GM04503 (cell line): ENCODE data around the gene RILPL1.
"Not testable (repeated sequence)": the region's sequence is repeated elsewhere in the genome, so short reads cannot be mapped to it uniquely, and the experiment has no call there.

Experiments
- DNase-seq: peaks from one replicate; pipeline ENCODE4 v3.0.0-alpha.2; 2012; ENCODE audit warnings: low read depth

The RILPL1 gene

DNA sequence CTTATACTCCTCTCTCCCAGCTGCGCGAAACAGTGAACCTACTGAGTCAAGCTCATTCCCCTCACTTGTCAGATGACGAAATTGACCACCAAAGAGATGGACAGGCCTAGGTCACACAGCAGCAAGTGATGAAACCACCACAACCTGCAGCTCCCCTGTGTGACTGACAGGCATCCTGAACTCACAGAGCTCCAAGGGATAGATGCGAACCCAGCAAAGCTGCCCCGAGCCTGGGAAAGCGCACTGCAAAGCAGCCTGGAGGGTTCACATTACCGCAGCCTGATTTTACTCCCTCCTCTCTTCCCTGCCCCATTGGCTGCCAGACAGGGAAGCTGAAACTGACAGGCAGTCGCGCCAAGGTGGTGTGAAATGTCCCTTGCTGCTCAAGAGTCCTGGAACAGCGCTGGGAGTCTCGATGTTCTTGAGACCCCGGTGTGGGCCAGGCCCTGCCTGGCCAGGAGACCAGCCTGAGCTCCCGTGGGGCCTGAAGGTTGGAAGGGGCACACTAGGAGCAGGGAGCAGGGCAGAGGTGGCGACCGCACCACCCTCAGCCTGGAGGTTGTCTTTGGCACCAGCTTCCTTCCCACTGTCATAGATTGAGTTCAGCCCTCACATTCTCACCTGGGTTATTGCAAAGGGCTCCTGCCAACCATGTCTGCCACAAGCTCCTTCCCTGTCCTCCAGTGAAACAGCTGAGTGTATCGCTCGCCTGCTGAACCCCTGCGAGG, 39.2 kb downstream of the RILPL1 start:
- DNase-seq = no peak

GRCh38 chr12:123492339-123493039, 41.0 kb downstream of the RILPL1 start:
- not testable (repeated sequence) for DNase-seq

GRCh38 chr12:123491481-123491880, 42.0 kb downstream of the RILPL1 start:
- no peak for DNase-seq

DNA sequence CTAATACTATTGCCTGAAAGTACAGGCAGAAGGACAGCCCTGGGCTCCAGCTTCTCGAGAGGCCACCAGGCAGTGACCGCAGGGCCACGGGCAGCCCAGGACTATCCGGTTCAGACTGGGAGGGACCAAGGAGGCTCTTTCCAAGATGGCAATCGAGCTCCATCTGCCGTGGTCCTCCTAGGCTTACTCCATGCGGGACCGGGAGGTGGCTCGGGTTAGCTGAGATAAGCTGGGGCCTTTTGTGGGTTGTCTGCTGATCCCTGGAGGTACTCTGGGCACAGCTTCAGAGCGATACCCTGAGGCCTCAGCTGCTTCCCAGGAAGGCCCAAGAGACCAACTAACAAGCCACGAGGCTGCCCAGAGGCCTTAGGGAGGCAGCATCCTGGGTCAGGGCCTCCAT, 42.5 kb downstream of the RILPL1 start:
- no peak for DNase-seq

- no peak for DNase-seq
Observed at GRCh38 chr12:123490089-123490488, 43.4 kb downstream of the RILPL1 start.

DNA sequence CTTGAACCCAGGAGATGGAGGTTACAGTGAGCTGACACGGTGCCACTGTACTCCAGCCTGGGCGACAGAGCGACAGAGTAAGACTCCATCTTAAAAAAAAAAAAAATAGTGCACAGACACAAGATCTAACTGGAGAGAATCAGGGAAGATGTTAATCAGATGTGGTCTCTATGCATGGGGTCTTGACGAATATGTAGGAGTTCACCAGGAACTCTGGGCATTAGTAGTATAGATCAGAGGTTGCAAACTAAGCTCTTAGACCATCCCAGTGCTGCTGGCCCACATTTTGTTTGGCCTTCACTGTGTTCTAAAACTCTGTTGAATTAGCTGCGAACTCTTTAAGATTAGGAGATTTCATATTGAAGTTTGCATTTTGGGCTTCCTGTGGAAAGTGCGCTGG, 43.9 kb downstream of the RILPL1 start:
- DNase-seq = no peak

DNA sequence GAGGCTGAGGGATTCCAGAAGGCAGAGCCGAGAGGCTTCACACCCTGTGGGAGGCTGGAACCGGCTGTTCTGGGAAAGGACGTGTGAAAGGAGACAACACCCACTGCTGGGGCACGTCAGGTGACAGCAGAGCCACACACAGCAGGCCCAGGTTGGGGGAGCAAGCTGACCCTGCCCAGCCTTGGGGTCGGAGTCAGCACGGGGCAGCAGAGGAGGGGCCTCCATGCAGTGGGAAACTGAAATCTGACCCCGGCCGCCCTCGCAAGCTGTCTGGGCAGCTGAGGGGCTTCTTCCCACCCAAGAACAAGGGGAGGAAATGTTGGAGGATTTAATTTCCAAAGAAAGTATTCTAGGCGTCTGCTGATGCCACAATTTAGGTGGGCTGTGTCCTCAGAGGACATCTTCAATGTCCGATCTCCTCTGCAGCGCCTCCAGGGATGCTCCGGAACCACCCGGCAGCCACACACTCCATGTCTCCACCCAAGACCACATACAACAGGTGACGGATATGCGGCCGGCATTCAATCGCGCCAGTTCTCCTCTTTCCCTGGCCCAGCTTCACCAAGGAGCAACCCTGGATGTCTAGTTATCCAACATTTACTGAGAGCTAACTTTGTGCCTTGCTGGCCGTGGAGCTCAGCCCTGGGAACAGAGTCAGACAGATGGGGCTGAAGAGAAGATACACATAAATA, 44.8 kb downstream of the RILPL1 start:
- no peak for DNase-seq

DNA sequence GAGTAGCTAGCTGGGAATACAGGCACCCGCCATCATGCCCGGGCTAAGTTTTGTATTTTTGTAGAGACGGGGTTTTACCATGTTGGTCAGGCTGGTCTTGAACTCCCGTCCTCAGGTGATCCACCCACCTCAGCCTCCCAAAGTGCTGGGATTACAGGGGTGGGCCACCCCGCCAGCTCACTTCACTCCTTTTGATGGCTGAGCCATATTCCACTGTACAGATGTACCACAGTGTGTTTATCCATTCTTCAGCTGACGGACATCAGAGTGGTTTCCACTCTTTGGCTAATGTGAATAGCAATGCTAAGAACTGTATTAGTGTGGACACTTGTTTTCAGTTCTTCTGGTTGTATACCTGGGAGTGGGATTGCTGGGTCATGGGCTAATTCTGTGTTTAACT, 46.1 kb downstream of the RILPL1 start:
- no peak for DNase-seq

GRCh38 chr12:123485756-123486155, 47.8 kb downstream of the RILPL1 start:
- no peak for DNase-seq

- DNase-seq = no peak
Observed at GRCh38 chr12:123483602-123484248, 49.8 kb downstream of the RILPL1 start.

GRCh38 chr12:123482876-123483275, 50.6 kb downstream of the RILPL1 start:
- DNase-seq = no peak

DNA sequence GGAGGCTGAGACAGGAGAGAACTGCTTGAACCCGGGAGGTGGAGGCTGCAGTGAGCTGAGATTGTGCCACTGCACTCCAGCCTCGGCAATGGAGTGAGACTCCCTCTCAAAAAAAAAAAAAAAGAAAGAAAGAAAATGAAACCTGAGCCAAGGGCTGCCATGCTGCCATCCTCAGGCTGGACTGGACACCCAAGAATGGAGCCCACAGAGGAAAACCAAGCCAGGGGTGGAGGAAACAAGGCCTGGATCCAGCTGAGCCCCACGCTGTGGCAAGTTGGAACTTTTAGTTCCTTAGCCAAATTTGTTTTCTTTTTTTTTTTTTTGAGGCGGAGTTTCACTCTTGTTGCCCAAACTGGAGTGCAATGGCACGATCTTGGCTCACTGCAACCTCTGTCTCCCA, 52.3 kb downstream of the RILPL1 start:
- not testable (repeated sequence) for DNase-seq

DNA sequence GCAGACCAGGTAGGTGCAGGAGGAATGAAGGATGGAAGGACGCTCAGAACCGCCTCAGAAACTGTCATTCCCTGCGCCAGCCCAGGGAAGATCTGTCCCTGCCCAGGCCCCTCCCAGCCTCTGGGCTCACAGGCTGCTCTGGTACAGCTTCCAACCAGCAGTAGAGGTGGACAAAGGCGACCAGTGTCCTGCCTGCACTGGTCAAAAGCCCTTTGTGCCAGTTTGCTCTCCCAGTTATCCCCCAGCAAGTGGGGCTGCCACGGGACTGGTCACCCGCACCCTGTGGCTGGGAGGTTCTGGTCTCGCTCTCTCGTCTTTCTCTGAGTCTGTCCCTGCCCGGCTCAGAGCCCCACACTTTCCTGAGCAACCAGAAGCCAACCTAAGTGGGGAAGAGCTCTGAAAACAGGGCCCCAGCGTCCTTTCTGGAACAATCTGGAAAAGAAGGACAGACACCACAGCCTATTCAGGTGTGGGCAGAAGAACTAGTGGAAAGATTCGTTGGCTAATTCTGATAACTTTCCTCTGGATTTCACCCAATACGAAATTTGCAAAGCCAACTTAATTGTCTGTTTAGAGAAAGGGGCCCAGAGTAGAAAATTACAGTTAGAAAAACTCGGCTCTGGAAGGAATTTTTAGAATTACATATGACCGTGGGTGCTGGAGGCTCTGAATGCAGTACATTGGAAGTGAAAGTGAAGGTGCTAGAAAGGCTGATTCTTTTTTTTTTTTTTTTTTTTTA, 53.9 kb downstream of the RILPL1 start:
- no peak for DNase-seq

DNA sequence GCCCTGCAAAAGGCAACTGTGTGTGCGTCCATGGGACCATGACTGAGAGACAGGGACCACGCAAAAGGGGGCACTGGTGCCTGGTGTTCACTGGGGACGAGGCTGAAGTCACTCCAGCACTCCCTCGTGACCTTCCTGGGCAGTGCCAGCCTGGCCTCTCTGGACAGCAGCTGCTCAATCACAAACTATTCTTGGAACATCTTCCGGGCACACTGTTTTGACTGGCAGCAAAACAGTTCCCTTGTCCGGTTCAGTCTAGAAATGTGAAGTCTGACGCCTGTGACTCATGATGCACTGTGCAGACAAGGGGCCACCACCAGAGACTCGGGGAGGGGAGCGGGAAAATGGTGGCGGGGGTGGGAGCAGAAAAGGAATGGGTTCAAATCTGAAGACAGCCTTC, 54.8 kb downstream of the RILPL1 start:
- DNase-seq = peak; percentile 15

DNA sequence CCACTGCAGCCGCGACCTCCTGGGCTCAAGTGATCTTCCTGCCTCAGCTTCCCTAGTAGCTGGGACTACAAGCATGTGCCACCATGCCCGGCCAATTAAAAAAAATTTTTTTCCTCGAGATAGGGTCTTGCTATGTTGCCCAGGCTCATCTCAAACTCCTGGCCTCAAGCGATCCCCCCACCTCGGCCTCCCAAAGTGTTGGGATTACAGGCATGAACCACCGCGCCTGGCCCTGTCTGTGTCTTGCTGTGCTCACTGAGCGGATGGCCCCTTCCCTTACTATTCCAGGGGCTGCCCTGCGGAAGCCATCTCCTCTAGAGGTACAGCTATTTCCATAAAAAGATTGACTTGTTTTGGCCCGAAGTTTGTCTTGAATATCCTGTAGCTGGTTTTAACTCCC, 55.5 kb downstream of the RILPL1 start:
- no peak for DNase-seq

GRCh38 chr12:123475246-123475703, 58.2 kb downstream of the RILPL1 start:
- no peak for DNase-seq

GRCh38 chr12:123474485-123475245, 58.9 kb downstream of the RILPL1 start:
- no peak for DNase-seq

DNA sequence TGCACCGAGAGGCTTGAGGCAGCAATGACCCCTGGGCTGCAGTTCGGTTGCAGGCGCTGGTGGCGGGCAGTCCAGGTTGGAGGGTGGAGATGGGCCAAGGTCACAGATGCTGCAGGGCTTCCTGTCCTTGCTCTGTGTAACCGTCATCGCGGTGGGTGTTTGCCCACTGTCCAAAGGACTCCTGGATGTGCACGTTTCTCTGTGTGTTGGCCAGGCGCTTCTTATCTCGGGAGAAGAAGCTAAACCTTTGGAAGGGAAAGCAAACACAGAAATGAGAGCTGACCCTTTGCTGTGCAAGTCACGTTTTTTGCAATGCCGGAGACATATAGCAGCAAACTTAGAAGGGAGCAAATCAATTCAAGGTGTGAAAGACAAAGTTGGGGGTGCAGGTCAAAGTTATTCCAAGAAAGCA, 61.1 kb downstream of the RILPL1 start:
- no peak for DNase-seq

DNA sequence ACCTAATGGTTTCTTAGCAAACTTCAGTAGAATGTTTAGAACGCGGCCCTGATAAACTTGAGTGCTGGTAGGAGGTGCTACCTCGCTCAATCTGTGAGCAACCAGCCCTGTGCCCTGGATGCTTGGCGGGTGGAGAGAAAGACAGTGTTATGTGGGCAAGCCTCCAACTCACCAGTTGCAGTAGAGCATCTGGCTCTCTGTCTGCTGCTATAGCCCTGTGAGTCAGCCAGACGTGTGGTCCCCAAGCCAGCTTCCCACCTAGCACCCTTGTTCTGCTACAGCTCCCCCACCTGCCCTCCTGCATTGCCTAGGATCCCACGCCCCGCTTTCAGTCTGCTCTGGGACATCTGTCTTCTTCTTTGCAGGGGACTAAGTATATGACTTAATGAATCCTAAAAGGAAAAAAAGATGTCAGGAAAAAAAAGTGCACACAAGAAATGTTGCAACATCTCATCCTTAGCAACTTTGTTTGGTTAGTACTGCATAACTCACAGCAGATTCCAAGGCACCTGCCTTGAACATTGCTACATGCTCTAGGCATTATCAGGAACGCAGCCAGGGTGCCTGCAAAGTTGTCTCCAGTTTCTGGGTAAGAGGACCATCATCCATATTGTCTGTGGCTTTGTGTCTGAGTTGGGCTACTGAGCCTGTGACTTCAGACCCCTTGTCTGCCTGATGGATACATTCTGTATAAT, 62.0 kb downstream of the RILPL1 start:
- DNase-seq = peak; percentile 45

GRCh38 chr12:123469978-123470377, 63.5 kb downstream of the RILPL1 start:
- no peak for DNase-seq
